OCI-LY3 (cell line): ENCODE measurements around the gene C3orf20.

Source experiments
- EZH2phosphoT487 ChIP-seq: fragments of 200-600 bp; shearing (Covaris generic); IDR thresholded peaks from 2 replicates; pipeline ENCODE4 v1.6.1; 2018; ENCODE audit warnings: antibody characterized with exemption, mixed run types, low read depth
- TF ChIP-seq, protein P1 (sequence below): fragments of 200-600, 300-600 bp; sonication (generic); IDR thresholded peaks from 2 replicates; pipeline ENCODE4 v1.5.1; 2014; ENCODE audit warnings: antibody characterized with exemption, low read length, low read depth

DNA sequence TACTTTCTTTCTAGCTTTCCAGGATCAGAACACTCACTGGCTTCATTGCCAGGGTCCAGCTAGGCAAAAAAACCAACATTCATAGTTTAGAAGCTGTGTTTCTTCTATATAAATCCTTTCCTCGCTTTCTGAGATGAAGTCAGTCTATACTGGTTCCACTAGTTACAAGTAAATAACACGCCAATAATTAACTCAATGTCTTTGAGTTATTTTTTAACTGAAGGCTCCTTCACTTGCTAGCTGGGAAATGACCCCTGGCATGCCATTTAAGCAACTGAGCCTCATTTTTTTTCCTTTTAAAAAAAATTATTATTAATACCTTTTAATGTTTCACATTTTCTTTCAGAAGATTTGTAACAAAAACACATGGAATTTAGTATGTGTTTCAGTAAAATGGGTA is 25.5 kb upstream of the C3orf20 start:
- TF ChIP-seq, protein P1, sequence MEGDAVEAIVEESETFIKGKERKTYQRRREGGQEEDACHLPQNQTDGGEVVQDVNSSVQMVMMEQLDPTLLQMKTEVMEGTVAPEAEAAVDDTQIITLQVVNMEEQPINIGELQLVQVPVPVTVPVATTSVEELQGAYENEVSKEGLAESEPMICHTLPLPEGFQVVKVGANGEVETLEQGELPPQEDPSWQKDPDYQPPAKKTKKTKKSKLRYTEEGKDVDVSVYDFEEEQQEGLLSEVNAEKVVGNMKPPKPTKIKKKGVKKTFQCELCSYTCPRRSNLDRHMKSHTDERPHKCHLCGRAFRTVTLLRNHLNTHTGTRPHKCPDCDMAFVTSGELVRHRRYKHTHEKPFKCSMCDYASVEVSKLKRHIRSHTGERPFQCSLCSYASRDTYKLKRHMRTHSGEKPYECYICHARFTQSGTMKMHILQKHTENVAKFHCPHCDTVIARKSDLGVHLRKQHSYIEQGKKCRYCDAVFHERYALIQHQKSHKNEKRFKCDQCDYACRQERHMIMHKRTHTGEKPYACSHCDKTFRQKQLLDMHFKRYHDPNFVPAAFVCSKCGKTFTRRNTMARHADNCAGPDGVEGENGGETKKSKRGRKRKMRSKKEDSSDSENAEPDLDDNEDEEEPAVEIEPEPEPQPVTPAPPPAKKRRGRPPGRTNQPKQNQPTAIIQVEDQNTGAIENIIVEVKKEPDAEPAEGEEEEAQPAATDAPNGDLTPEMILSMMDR: no peak
- no peak for TF ChIP-seq EZH2phosphoT487
